Measurements from ENCODE around the gene VSNL1.

- TF ChIP-seq CTCF (IDR thresholded peaks at IDR 0.05) (no peak), POLR2A (IDR thresholded peaks at IDR 0.05) (no peak)
These were observed 85.0 kb downstream of the VSNL1 start for GRCh38 chr2:17625446-17625845.
